Loucy (cell line): ENCODE measurements around the gene MCUR1.

Experiments
- CTCF ChIP-seq: fragments of 200-600 bp; sonication (generic); conservative IDR thresholded peaks from 2 replicates; pipeline ENCODE4 v1.5.1; 2014; ENCODE audit warnings: mild to moderate bottlenecking, antibody characterized with exemption, low read length
- EZH2phosphoT487 ChIP-seq: fragments of 200-600 bp; IDR thresholded peaks from 2 replicates; pipeline ENCODE4 v1.6.1; 2018; ENCODE audit warnings: antibody characterized with exemption, mild to moderate bottlenecking, moderate library complexity, borderline replicate concordance

GRCh38 chr6:13766201-13766634 lies 48.1 kb downstream of the MCUR1 start:
- TF ChIP-seq CTCF (no peak), EZH2phosphoT487 (no peak)
